GM19467 (cell line): ENCODE data around the gene LRP5.
"Not testable (repeated sequence)": the region's sequence is repeated elsewhere in the genome, so short reads cannot be mapped to it uniquely, and the experiment has no call there.

Source experiments
- ATAC-seq: cut with Tn5 transposase; IDR thresholded peaks from one replicate; pipeline ENCODE4 v1.9.1; 2021; ENCODE audit warnings: mild to moderate bottlenecking, moderate library complexity; ENCODE audit not compliant: unreplicated experiment

LRP5 gene

GRCh38 chr11:68413591-68413999 is 101.2 kb downstream of the LRP5 start:
- ATAC-seq: no peak

GRCh38 chr11:68414496-68415221 is 102.3 kb downstream of the LRP5 start:
- no peak for ATAC-seq

- no peak for ATAC-seq
Observed at GRCh38 chr11:68416070-68416578, 103.7 kb downstream of the LRP5 start.

- ATAC-seq: no peak
Observed at GRCh38 chr11:68418648-68419047, 106.3 kb downstream of the LRP5 start.

GRCh38 chr11:68420171-68420570 is 107.8 kb downstream of the LRP5 start:
- no peak for ATAC-seq

GRCh38 chr11:68423481-68423880 is 111.1 kb downstream of the LRP5 start:
- ATAC-seq: no peak

- ATAC-seq: no peak
Observed at GRCh38 chr11:68424101-68424632, 111.8 kb downstream of the LRP5 start.

GRCh38 chr11:68424981-68425865 is 112.8 kb downstream of the LRP5 start:
- ATAC-seq: no peak

GRCh38 chr11:68425866-68426380 is 113.5 kb downstream of the LRP5 start:
- ATAC-seq: no peak

GRCh38 chr11:68429661-68430060 is 117.3 kb downstream of the LRP5 start:
- no peak for ATAC-seq

GRCh38 chr11:68430384-68430783 is 118.0 kb downstream of the LRP5 start:
- no peak for ATAC-seq

- no peak for ATAC-seq
Observed at GRCh38 chr11:68430801-68431200, 118.4 kb downstream of the LRP5 start.

- ATAC-seq: no peak
Observed at GRCh38 chr11:68431984-68432645, 119.7 kb downstream of the LRP5 start.

GRCh38 chr11:68432874-68433273 is 120.5 kb downstream of the LRP5 start:
- no peak for ATAC-seq

GRCh38 chr11:68433541-68433940 is 121.2 kb downstream of the LRP5 start:
- ATAC-seq: no peak

GRCh38 chr11:68434159-68434558 is 121.8 kb downstream of the LRP5 start:
- not testable (repeated sequence) for ATAC-seq

- no peak for ATAC-seq
Observed at GRCh38 chr11:68436162-68436888, 123.9 kb downstream of the LRP5 start.

GRCh38 chr11:68436985-68437926 is 124.9 kb downstream of the LRP5 start:
- no peak for ATAC-seq
